Ascending aorta (tissue), 2 donors: ENCODE results near the gene MED27. TPM values are rescaled to one million over a fixed set of nuclear protein-coding genes. Genes with fewer than 3 reads are reported as not detected.

Experiments used
- DNase-seq, 2 donors: peaks; one replicate each; pipeline ENCODE4 v3.0.0-alpha.2; 2019; ENCODE audit warnings: low spot score in 2 of 2
- H3K27ac ChIP-seq, 2 donors: fragments of 200-600 bp; sonication (generic); one replicate each; pipeline ENCODE4 v1.5.1; 2016 to 2017; ENCODE audit warnings: mild to moderate bottlenecking in 1 of 2
- H3K27me3 ChIP-seq: fragments of 200-600 bp; sonication (generic); one replicate; pipeline ENCODE4 v1.5.1; 2017
- H3K36me3 ChIP-seq, 2 donors: fragments of 200-600 bp; sonication (generic); one replicate each; pipeline ENCODE4 v1.5.1; 2016
- H3K4me1 ChIP-seq, 2 donors: fragments of 200-600 bp; sonication (generic); one replicate each; pipeline ENCODE4 v1.5.1; 2016 to 2017; ENCODE audit warnings: mild to moderate bottlenecking in 1 of 2
- H3K4me3 ChIP-seq, 2 donors: fragments of 200-600 bp; sonication (generic); one replicate each; pipeline ENCODE4 v1.5.1; 2016 to 2017; ENCODE audit warnings: mild to moderate bottlenecking in 1 of 2
- H3K9me3 ChIP-seq, 2 donors: fragments of 200-600 bp; sonication (generic); one replicate each; pipeline ENCODE4 v1.5.1; 2016
- CTCF ChIP-seq, 3 experiments: fragments of 200-600 bp in 2 of 3; fragments of 450-650 bp in 1 of 3; sonication (generic) in 2 of 3; IDR thresholded peaks; one replicate each; pipeline ENCODE4 v1.5.1; 2016 to 2019; ENCODE audit warnings: antibody characterized with exemption in 3 of 3, mild to moderate bottlenecking in 1 of 3, moderate library complexity in 1 of 3
- intact Hi-C: fragments of 100-400 bp; cut with DNase I; formaldehyde crosslinking; loops from one replicate; pipeline ENCODE4 v1.15.1; 2023
- total RNA-seq: library from RNA; depleted of rRNA; stranded (reverse); fragments of >200 nt; gene quantifications from one replicate; pipeline ENCODE4 v1.1.0, GENCODE V29; 2016

The MED27 gene
- total RNA-seq, 1 donor from 2014 or later, result 19.4 TPM

- no peak overlapping the region for H3K4me3 ChIP-seq
These were observed 47.3 kb downstream of the MED27 start for GRCh38 chr9:132032238-132032950.

GRCh38 chr9:132031467-132032237 is 48.0 kb downstream of the MED27 start:
- Histone ChIP-seq H3K4me1 (no peaks in the 10 kb centered on the region), H3K27me3 (no peaks in the 10 kb centered on the region), H3K27ac (no peak overlapping the region), H3K36me3 (no peaks in the 10 kb centered on the region), H3K9me3 (no peaks in the 10 kb centered on the region), H3K4me3 (no peak overlapping the region)
- intact Hi-C loops, result no loop called here
- no peak for DNase-seq
- TF ChIP-seq CTCF (IDR thresholded peaks at IDR 0.05), result no peak

More at GRCh38 chr9:132032238-132032950, 47.3 kb downstream of the MED27 start:
- intact Hi-C loops, result no loop called here
- no peaks in the 10 kb centered on the region for H3K9me3 ChIP-seq
- H3K4me1 ChIP-seq, result no peaks in the 10 kb centered on the region
- H3K36me3 ChIP-seq, result no peaks in the 10 kb centered on the region
- no peak for DNase-seq
- TF ChIP-seq CTCF (IDR thresholded peaks at IDR 0.05), result no peak
- H3K27ac ChIP-seq, result no peak overlapping the region
- no peaks in the 10 kb centered on the region for H3K27me3 ChIP-seq

GRCh38 chr9:132030626-132031325 is 48.9 kb downstream of the MED27 start:
- no peak for DNase-seq
- no peak overlapping the region for H3K27ac ChIP-seq
- H3K4me3 ChIP-seq, result no peak overlapping the region
- H3K4me1 ChIP-seq, result no peaks in the 10 kb centered on the region
- TF ChIP-seq CTCF (IDR thresholded peaks at IDR 0.05), result no peak
- no peaks in the 10 kb centered on the region for H3K27me3 ChIP-seq
- H3K36me3 ChIP-seq, result no peaks in the 10 kb centered on the region
- no peaks in the 10 kb centered on the region for H3K9me3 ChIP-seq
- intact Hi-C loops, result no loop called here

- Histone ChIP-seq H3K36me3 (no peaks in the 10 kb centered on the region), H3K4me3 (no peak overlapping the region), H3K27ac (no peak overlapping the region), H3K4me1 (no peaks in the 10 kb centered on the region), H3K27me3 (no peaks in the 10 kb centered on the region), H3K9me3 (no peaks in the 10 kb centered on the region)
- no peak for TF ChIP-seq CTCF (IDR thresholded peaks at IDR 0.05)
- intact Hi-C loops, result no loop called here
- DNase-seq, result no peak
These were observed 51.7 kb downstream of the MED27 start for GRCh38 chr9:132027752-132028663.

GRCh38 chr9:132026932-132027585 is 52.6 kb downstream of the MED27 start:
- H3K9me3 ChIP-seq, result no peaks in the 10 kb centered on the region
- H3K4me1 ChIP-seq, result no peaks in the 10 kb centered on the region
- intact Hi-C loops, result no loop called here
- no peak for TF ChIP-seq CTCF (IDR thresholded peaks at IDR 0.05)
- no peaks in the 10 kb centered on the region for H3K36me3 ChIP-seq
- DNase-seq, result no peak
- no peaks in the 10 kb centered on the region for H3K27me3 ChIP-seq
- no peak overlapping the region for H3K27ac ChIP-seq
- H3K4me3 ChIP-seq, result no peak overlapping the region
